Caco-2 (cell line): ENCODE measurements around the gene SOHLH1. TPM values are rescaled to one million over a fixed set of nuclear protein-coding genes. Genes with fewer than 3 reads are reported as not detected.

ENCODE experiments used
- BruUV-seq: library from RNA; stranded (reverse); fragments of 400-500 nt; replicated peaks from 2 replicates; lab custom pipeline; 2021; lab: Mats Ljungman, UMichigan
- CTCF ChIA-PET: fragments of 300-600 bp; sonication (Branson Sonifier 250); formaldehyde crosslinking; loops from one replicate; lab custom pipeline; 2022; ENCODE audit warnings: antibody characterized with exemption; lab: Charles Lee
- POLR2A ChIA-PET: fragments of 300-600 bp; sonication (Branson Sonifier 250); formaldehyde crosslinking; loops from one replicate; lab custom pipeline; 2022; ENCODE audit warnings: antibody characterized with exemption; lab: Charles Lee
- DNase-seq, 2 experiments: peaks; one replicate each; pipeline versions ENCODE4 v3.0.0 to v3.0.0-alpha.2; 2020 to 2022
- H3K27me3 ChIP-seq: replicated peaks from 2 replicates; pipeline ENCODE4 v1.6.0; 2011; ENCODE audit warnings: low read length; ENCODE audit not compliant: control insufficient read depth, insufficient read depth
- H3K36me3 ChIP-seq: 2 replicates; pipeline ENCODE4 v1.5.1; 2011; ENCODE audit warnings: low read length; ENCODE audit not compliant: control insufficient read depth, insufficient read depth
- H3K4me1 ChIP-seq: fragments of 250-450 bp; sonication (Bioruptor Pico); 2 replicates; pipeline ENCODE4 v1.5.1; 2020; ENCODE audit warnings: mild to moderate bottlenecking
- H3K4me3 ChIP-seq: 2 replicates; pipeline ENCODE4 v1.5.1; 2011; ENCODE audit warnings: low read depth, mild to moderate bottlenecking, control low read depth, low read length
- H3K9me3 ChIP-seq: fragments of 250-450 bp; sonication (Bioruptor Pico); 2 replicates; pipeline ENCODE4 v1.5.1; 2020; ENCODE audit warnings: mild to moderate bottlenecking, moderate library complexity
- H3K27ac Mint-ChIP-seq: one replicate; pipeline ENCODE4 v1.8.0; 2022; ENCODE audit warnings: mixed read lengths; ENCODE audit not compliant: unreplicated experiment
- H3K27me3 Mint-ChIP-seq: one replicate; pipeline ENCODE4 v1.8.0; 2022; ENCODE audit warnings: mixed read lengths; ENCODE audit not compliant: insufficient read depth, unreplicated experiment
- H3K36me3 Mint-ChIP-seq: one replicate; pipeline ENCODE4 v1.8.0; 2022; ENCODE audit warnings: mild to moderate bottlenecking, mixed read lengths; ENCODE audit not compliant: insufficient read depth, unreplicated experiment
- H3K4me1 Mint-ChIP-seq: one replicate; pipeline ENCODE4 v1.8.0; 2022; ENCODE audit warnings: low read depth, mixed read lengths; ENCODE audit not compliant: unreplicated experiment
- H3K4me3 Mint-ChIP-seq: one replicate; pipeline ENCODE4 v1.8.0; 2022; ENCODE audit warnings: mild to moderate bottlenecking, moderate library complexity, mixed read lengths; ENCODE audit not compliant: unreplicated experiment
- H3K9me3 Mint-ChIP-seq: one replicate; pipeline ENCODE4 v1.8.0; 2022; ENCODE audit warnings: mixed read lengths; ENCODE audit not compliant: unreplicated experiment
- CTCF ChIP-seq, 2 experiments: fragments of 200-600 bp in 1 of 2; IDR thresholded peaks; 1 replicate in 1 of 2; 2 replicates in 1 of 2; pipeline versions ENCODE4 v1.5.1 to v1.8.0; 2011 to 2022; ENCODE audit warnings: antibody characterized with exemption in 1 of 2, control low read depth in 1 of 2, inconsistent platforms in 1 of 2, low read depth in 1 of 2, low read length in 1 of 2, mild to moderate bottlenecking in 1 of 2, moderate library complexity in 1 of 2; ENCODE audit not compliant: insufficient read depth in 1 of 2, severe bottlenecking in 1 of 2, unreplicated experiment in 1 of 2
- intact Hi-C: fragments of 100-400 bp; cut with micrococcal nuclease; formaldehyde crosslinking; loops from one replicate; pipeline ENCODE4 v1.10.0; 2022; ENCODE audit not compliant: unreplicated experiment
- total RNA-seq: library from RNA; stranded (reverse); gene quantifications from 2 replicates; pipeline ENCODE4 v1.2.3, GENCODE V29; 2022

SOHLH1 gene
- total RNA-seq, 1 experiment from 2014 or later: 44.9 TPM

GRCh38 chr9:135648494-135649410 is 50.5 kb downstream of the SOHLH1 start:
- H3K36me3 Mint-ChIP-seq: peaks cover 7% of the 10 kb centered on the region
- H3K4me1 Mint-ChIP-seq: no peaks in the 10 kb centered on the region

DNA sequence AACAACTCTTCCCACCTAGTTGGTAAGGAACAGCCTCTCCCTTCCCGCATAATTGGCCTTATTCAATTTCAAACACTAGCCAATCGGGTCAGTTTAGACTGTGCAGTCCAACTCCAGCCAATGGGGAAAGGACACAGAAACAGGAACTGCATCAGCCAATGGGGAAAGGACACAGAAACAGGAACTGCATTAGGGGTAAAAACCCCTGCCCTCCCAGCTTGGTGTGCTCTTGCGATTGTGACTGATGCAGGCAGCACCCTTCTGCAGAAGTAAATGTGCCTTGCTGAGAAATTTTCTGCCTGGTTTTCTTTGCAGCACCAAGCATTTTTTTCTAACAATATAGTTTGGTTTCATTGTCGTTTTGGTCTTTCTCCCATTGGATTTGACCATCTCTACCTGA is 51.4 kb downstream of the SOHLH1 start:
- no peak for DNase-seq
- peaks cover 10% of the 10 kb centered on the region for H3K4me1 ChIP-seq
- Mint-ChIP-seq H3K9me3 (peaks cover 72% of the 10 kb centered on the region), H3K36me3 (peaks cover 7% of the 10 kb centered on the region), H3K27me3 (no peaks in the 10 kb centered on the region), H3K27ac (no peak overlapping the region), H3K4me1 (no peaks in the 10 kb centered on the region), H3K4me3 (no peak overlapping the region)
- no peak for TF ChIP-seq CTCF (IDR thresholded peaks at IDR 0.05; ENCODE audit: insufficient read depth in 1 of 2, low read depth in 1 of 2, low read length in 1 of 2, severe bottlenecking in 1 of 2, unreplicated experiment in 1 of 2)
- H3K9me3 ChIP-seq: peaks cover 57% of the 10 kb centered on the region
- no peaks in the 10 kb centered on the region for H3K27me3 ChIP-seq
- intact Hi-C loops: no loop called here
- ChIA-PET CTCF (no interaction called here), POLR2A (no interaction called here)
- no peaks in the 10 kb centered on the region; the same call in 1 of the 2 replicates for H3K36me3 ChIP-seq
- no peak overlapping the region for H3K4me3 ChIP-seq
- BruUV-seq: no TSS peak

More at GRCh38 chr9:135648494-135649410, 50.5 kb downstream of the SOHLH1 start:
- Histone ChIP-seq H3K4me3 (no peak overlapping the region), H3K36me3 (no peaks in the 10 kb centered on the region; the same call in 1 of the 2 replicates), H3K9me3 (peaks cover 64% of the 10 kb centered on the region), H3K27me3 (no peaks in the 10 kb centered on the region), H3K4me1 (peaks cover 10% of the 10 kb centered on the region)
- H3K27ac Mint-ChIP-seq: no peak overlapping the region
- H3K27me3 Mint-ChIP-seq: no peaks in the 10 kb centered on the region
- intact Hi-C loops: no loop called here
- H3K4me3 Mint-ChIP-seq: no peak overlapping the region
- CTCF ChIA-PET: no interaction called here
- no peak for DNase-seq
- POLR2A ChIA-PET: no interaction called here
- TF ChIP-seq CTCF (IDR thresholded peaks at IDR 0.05; ENCODE audit: insufficient read depth in 1 of 2, low read depth in 1 of 2, low read length in 1 of 2, severe bottlenecking in 1 of 2, unreplicated experiment in 1 of 2): no peak
- peaks cover 73% of the 10 kb centered on the region for H3K9me3 Mint-ChIP-seq
- BruUV-seq: no TSS peak

DNA sequence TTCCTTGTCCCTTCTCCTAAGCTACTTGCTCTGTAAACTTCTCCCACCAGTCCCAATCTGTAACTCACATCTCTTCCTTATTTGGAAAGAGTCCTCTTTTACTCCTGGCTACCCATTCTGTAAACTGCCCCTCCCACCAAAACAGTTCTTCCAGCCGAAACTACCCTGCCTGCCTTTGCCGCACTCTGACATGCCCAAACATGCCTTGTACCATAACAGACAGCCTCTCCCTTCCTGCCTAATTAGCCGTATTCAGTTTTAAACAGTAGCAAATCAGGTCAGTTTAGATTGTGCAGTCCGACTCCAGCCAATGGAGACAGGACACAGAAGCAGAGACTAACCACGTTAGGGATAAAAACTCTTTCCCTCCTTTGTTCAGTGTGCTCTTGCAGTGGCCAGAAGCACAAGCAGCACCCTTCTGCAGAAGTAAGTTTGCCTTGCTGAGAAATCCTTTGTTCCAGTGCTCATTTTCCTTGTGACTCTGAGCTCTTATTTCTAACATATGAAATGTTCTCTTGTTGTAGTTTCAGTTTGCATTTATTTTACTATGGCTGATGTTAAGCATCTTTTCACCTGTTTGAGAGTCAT is 54.6 kb downstream of the SOHLH1 start:
- no peaks in the 10 kb centered on the region for H3K4me1 ChIP-seq
- Mint-ChIP-seq H3K9me3 (peaks cover 63% of the 10 kb centered on the region), H3K36me3 (no peaks in the 10 kb centered on the region), H3K27me3 (peaks cover 3% of the 10 kb centered on the region), H3K27ac (no peak overlapping the region), H3K4me1 (no peaks in the 10 kb centered on the region), H3K4me3 (no peak overlapping the region)
- intact Hi-C loops: no loop called here
- H3K4me3 ChIP-seq: no peak overlapping the region
- ChIA-PET CTCF (no interaction called here), POLR2A (no interaction called here)
- TF ChIP-seq CTCF (IDR thresholded peaks at IDR 0.05; ENCODE audit: insufficient read depth in 1 of 2, low read depth in 1 of 2, low read length in 1 of 2, severe bottlenecking in 1 of 2, unreplicated experiment in 1 of 2): no peak
- no peak for DNase-seq
- no peaks in the 10 kb centered on the region for H3K27me3 ChIP-seq
- no peaks in the 10 kb centered on the region for H3K36me3 ChIP-seq
- peaks cover 46% of the 10 kb centered on the region for H3K9me3 ChIP-seq
- no TSS peak for BruUV-seq

Other genes starting within 250 kb of the SOHLH1 start
- 23.7 and 24.3 TPM in 2 replicates for gene PPP1R26, start 219.7 kb downstream of the SOHLH1 start, total RNA-seq
- gene MRPS2, start 198.8 kb downstream of the SOHLH1 start, total RNA-seq: 65.5 and 66.9 TPM in 2 replicates
- gene LCN1, start 178.0 kb downstream of the SOHLH1 start, total RNA-seq: not detected in 2 replicates
- gene OBP2A, start 153.4 kb downstream of the SOHLH1 start, total RNA-seq: not detected in 2 replicates
- not detected in 2 replicates for gene PAEP, start 137.7 kb downstream of the SOHLH1 start, total RNA-seq
- not detected in 2 replicates for gene GLT6D1, start 59.9 kb downstream of the SOHLH1 start, total RNA-seq
- gene LCN9, start 36.2 kb downstream of the SOHLH1 start, total RNA-seq: not detected in 2 replicates
- 0.09 and 0.14 TPM in 2 replicates for gene KCNT1, start 2.7 kb upstream of the SOHLH1 start, total RNA-seq
- 31.3 and 38.2 TPM in 2 replicates for gene CAMSAP1, start 208.1 kb upstream of the SOHLH1 start, total RNA-seq